IPS DF 6.9 (cell line): ENCODE measurements around the gene ABTB1.

Source experiments
- DNase-seq: peaks from one replicate; pipeline ENCODE4 v3.0.0-alpha.2; 2013; ENCODE audit warnings: low read depth, low spot score
- H3K27ac ChIP-seq: one replicate; pipeline ENCODE4 v1.5.1; 2013; ENCODE audit warnings: low read length, control low read depth
- H3K27me3 ChIP-seq: 2 replicates; pipeline ENCODE4 v1.6.1; 2013; ENCODE audit warnings: mild to moderate bottlenecking, low read length; ENCODE audit not compliant: control insufficient read depth, insufficient read depth
- H3K36me3 ChIP-seq: 2 replicates; pipeline ENCODE4 v1.6.1; 2013; ENCODE audit warnings: low read length; ENCODE audit not compliant: control insufficient read depth, insufficient read depth
- H3K4me1 ChIP-seq: 2 replicates; pipeline ENCODE4 v1.6.1; 2013; ENCODE audit warnings: low read length; ENCODE audit not compliant: control insufficient read depth, insufficient read depth
- H3K4me3 ChIP-seq: 2 replicates; pipeline ENCODE4 v1.5.1; 2013; ENCODE audit warnings: mild to moderate bottlenecking, low read length
- H3K9me3 ChIP-seq: 2 replicates; pipeline ENCODE4 v1.6.1; 2013; ENCODE audit warnings: low read length, inconsistent platforms; ENCODE audit not compliant: control insufficient read depth, insufficient read depth
- WGBS: extraction: QIAGEN DNeasy Blood & Tissue Kit; methylation state at CpG from one replicate; pipeline ENCODE4 v1.1.7; 2013; ENCODE audit warnings: mixed read lengths, missing lambda C conversion rate; ENCODE audit not compliant: insufficient read length, insufficient coverage; 5-methylcytosine and 5-hydroxymethylcytosine counted together

ABTB1 gene

GRCh38 chr3:127637546-127637945, 35.2 kb upstream of the ABTB1 start:
- H3K4me1 ChIP-seq: no peaks in the 10 kb centered on the region
- no peak for DNase-seq
- no peak overlapping the region for H3K4me3 ChIP-seq
- WGBS: no CpG with 5 or more reads among the region's 3 CpGs
- no peaks in the 10 kb centered on the region for H3K27me3 ChIP-seq
- no peaks in the 10 kb centered on the region for H3K36me3 ChIP-seq
- no peak overlapping the region for H3K27ac ChIP-seq
- H3K9me3 ChIP-seq: 0 out of 2 replicates have a peak, but pooled peaks cover 1% of the 10 kb centered on the region

GRCh38 chr3:127637971-127638370, 34.8 kb upstream of the ABTB1 start:
- DNase-seq: no peak
- Histone ChIP-seq H3K36me3 (no peaks in the 10 kb centered on the region), H3K9me3 (0 out of 2 replicates have a peak, but pooled peaks cover 1% of the 10 kb centered on the region), H3K4me3 (no peak overlapping the region), H3K27me3 (no peaks in the 10 kb centered on the region), H3K4me1 (no peaks in the 10 kb centered on the region), H3K27ac (no peak overlapping the region)

GRCh38 chr3:127639173-127640041, 33.3 kb upstream of the ABTB1 start:
- 0 out of 2 replicates have a peak, but pooled peaks cover 1% of the 10 kb centered on the region for H3K9me3 ChIP-seq
- DNase-seq: no peak

GRCh38 chr3:127640042-127640355, 32.8 kb upstream of the ABTB1 start:
- DNase-seq: no peak
- no CpG with 5 or more reads among the region's 3 CpGs for WGBS

More at GRCh38 chr3:127639173-127640041, 33.3 kb upstream of the ABTB1 start:
- WGBS: no CpG with 5 or more reads among the region's 5 CpGs
- Histone ChIP-seq H3K4me1 (no peaks in the 10 kb centered on the region), H3K27me3 (no peaks in the 10 kb centered on the region), H3K36me3 (no peaks in the 10 kb centered on the region), H3K27ac (no peak overlapping the region), H3K4me3 (no peak overlapping the region)

GRCh38 chr3:127644641-127645370, 27.9 kb upstream of the ABTB1 start:
- H3K27ac ChIP-seq: no peak overlapping the region
- H3K27me3 ChIP-seq: no peaks in the 10 kb centered on the region
- DNase-seq: no peak
- H3K36me3 ChIP-seq: no peaks in the 10 kb centered on the region
- WGBS: no CpG with 5 or more reads among the region's 5 CpGs
- H3K4me3 ChIP-seq: no peak overlapping the region
- no peaks in the 10 kb centered on the region for H3K9me3 ChIP-seq
- H3K4me1 ChIP-seq: peaks cover 2% of the 10 kb centered on the region

More at GRCh38 chr3:127640042-127640355, 32.8 kb upstream of the ABTB1 start:
- Histone ChIP-seq H3K9me3 (0 out of 2 replicates have a peak, but pooled peaks cover 1% of the 10 kb centered on the region), H3K4me3 (no peak overlapping the region), H3K4me1 (peaks cover 2% of the 10 kb centered on the region), H3K27ac (no peak overlapping the region), H3K36me3 (no peaks in the 10 kb centered on the region), H3K27me3 (no peaks in the 10 kb centered on the region)

- no peaks in the 10 kb centered on the region for H3K27me3 ChIP-seq
- no peak overlapping the region for H3K4me3 ChIP-seq
- no peak overlapping the region for H3K27ac ChIP-seq
- peaks cover 2% of the 10 kb centered on the region for H3K4me1 ChIP-seq
- no peaks in the 10 kb centered on the region for H3K9me3 ChIP-seq
- no peaks in the 10 kb centered on the region for H3K36me3 ChIP-seq
- no CpG with 5 or more reads among the region's 8 CpGs for WGBS
- no peak for DNase-seq
These were observed 27.3 kb upstream of the ABTB1 start for GRCh38 chr3:127645371-127646015.

GRCh38 chr3:127646501-127647046, 26.2 kb upstream of the ABTB1 start:
- no CpG with 5 or more reads among the region's 10 CpGs for WGBS
- no peak for DNase-seq
- Histone ChIP-seq H3K9me3 (no peaks in the 10 kb centered on the region), H3K27me3 (no peaks in the 10 kb centered on the region), H3K36me3 (0 out of 2 replicates have a peak, but pooled peaks cover 2% of the 10 kb centered on the region), H3K4me1 (peaks cover 2% of the 10 kb centered on the region), H3K4me3 (no peak overlapping the region), H3K27ac (no peak overlapping the region)

- no CpG with 5 or more reads among the region's 13 CpGs for WGBS
- no peak overlapping the region for H3K27ac ChIP-seq
- no peak for DNase-seq
- no peak overlapping the region for H3K4me3 ChIP-seq
- H3K9me3 ChIP-seq: no peaks in the 10 kb centered on the region
- peaks cover 2% of the 10 kb centered on the region for H3K4me1 ChIP-seq
- H3K27me3 ChIP-seq: no peaks in the 10 kb centered on the region
- H3K36me3 ChIP-seq: 0 out of 2 replicates have a peak, but pooled peaks cover 2% of the 10 kb centered on the region
These were observed 25.4 kb upstream of the ABTB1 start for GRCh38 chr3:127647166-127647844.

- Histone ChIP-seq H3K27ac (no peak overlapping the region), H3K27me3 (no peaks in the 10 kb centered on the region), H3K9me3 (no peaks in the 10 kb centered on the region), H3K4me3 (no peak overlapping the region), H3K4me1 (peaks cover 2% of the 10 kb centered on the region), H3K36me3 (0 out of 2 replicates have a peak, but pooled peaks cover 2% of the 10 kb centered on the region)
- DNase-seq: no peak
These were observed 24.9 kb upstream of the ABTB1 start for GRCh38 chr3:127647845-127648204.

GRCh38 chr3:127650236-127650635, 22.5 kb upstream of the ABTB1 start:
- no peaks in the 10 kb centered on the region; the same call in 1 of the 2 replicates for H3K4me1 ChIP-seq
- no peak overlapping the region for H3K27ac ChIP-seq
- H3K27me3 ChIP-seq: no peaks in the 10 kb centered on the region
- H3K9me3 ChIP-seq: no peaks in the 10 kb centered on the region
- 0 out of 2 replicates have a peak, but pooled peaks cover 2% of the 10 kb centered on the region for H3K36me3 ChIP-seq
- no peak for DNase-seq
- no peak overlapping the region for H3K4me3 ChIP-seq
- WGBS: no CpG with 5 or more reads among the region's 4 CpGs
